WERI-Rb-1 (cell line): ENCODE results near the gene SPATA13.

Source experiments
- DNase-seq: peaks from one replicate; pipeline ENCODE4 v3.0.0-alpha.2; 2020
- H3K27ac ChIP-seq: fragments of 250-450 bp; sonication (Bioruptor Pico); 2 replicates; pipeline ENCODE4 v1.5.1; 2020; ENCODE audit warnings: mild to moderate bottlenecking, moderate library complexity
- H3K27me3 ChIP-seq: fragments of 250-450 bp; sonication (Bioruptor Pico); 2 replicates; pipeline ENCODE4 v1.5.1; 2021; ENCODE audit warnings: mild to moderate bottlenecking, low read depth, moderate library complexity; ENCODE audit not compliant: insufficient read depth, severe bottlenecking
- H3K36me3 ChIP-seq: fragments of 250-450 bp; sonication (Bioruptor Pico); 2 replicates; pipeline ENCODE4 v1.5.1; 2020; ENCODE audit warnings: mild to moderate bottlenecking, moderate library complexity
- H3K4me3 ChIP-seq: 2 replicates; pipeline ENCODE4 v1.5.1; 2011; ENCODE audit warnings: low read depth, mild to moderate bottlenecking, control low read depth, low read length
- H3K9me3 ChIP-seq: fragments of 250-450 bp; sonication (Bioruptor Pico); 2 replicates; pipeline ENCODE4 v1.5.1; 2021; ENCODE audit warnings: mild to moderate bottlenecking, moderate library complexity; ENCODE audit not compliant: severe bottlenecking
- CTCF ChIP-seq: IDR thresholded peaks from 2 replicates; pipeline ENCODE4 v1.5.1; 2011; ENCODE audit warnings: low read depth, mild to moderate bottlenecking, control low read depth, inconsistent platforms, low read length

SPATA13 gene

DNA sequence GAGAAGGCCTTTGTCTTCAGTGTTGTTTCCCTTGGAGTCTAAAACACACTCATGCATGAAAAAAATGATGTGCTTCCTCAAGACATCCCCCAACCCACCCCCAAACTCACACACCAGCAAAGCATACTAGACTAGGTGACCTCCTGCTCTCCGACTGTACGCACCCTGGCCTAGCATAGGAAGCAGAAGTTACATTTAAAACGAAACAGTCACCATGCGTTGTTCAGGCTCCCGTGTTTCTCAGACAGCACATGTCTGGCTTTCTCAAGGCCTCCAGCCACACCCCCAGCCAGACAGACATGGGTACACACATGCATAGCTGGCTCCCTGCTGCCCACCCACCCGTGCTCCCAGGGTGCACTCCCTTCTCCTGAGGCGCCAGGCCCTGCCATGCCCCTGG lies 120.2 kb downstream of the SPATA13 start:
- TF ChIP-seq CTCF: no peak
- H3K27ac ChIP-seq: no peak overlapping the region
- no peak for DNase-seq
- H3K9me3 ChIP-seq: no peaks in the 10 kb centered on the region
- H3K4me3 ChIP-seq: no peak overlapping the region
- peaks cover 4% of the 10 kb centered on the region; the same call in 1 of the 2 replicates for H3K36me3 ChIP-seq
- peaks cover 3% of the 10 kb centered on the region for H3K27me3 ChIP-seq

DNA sequence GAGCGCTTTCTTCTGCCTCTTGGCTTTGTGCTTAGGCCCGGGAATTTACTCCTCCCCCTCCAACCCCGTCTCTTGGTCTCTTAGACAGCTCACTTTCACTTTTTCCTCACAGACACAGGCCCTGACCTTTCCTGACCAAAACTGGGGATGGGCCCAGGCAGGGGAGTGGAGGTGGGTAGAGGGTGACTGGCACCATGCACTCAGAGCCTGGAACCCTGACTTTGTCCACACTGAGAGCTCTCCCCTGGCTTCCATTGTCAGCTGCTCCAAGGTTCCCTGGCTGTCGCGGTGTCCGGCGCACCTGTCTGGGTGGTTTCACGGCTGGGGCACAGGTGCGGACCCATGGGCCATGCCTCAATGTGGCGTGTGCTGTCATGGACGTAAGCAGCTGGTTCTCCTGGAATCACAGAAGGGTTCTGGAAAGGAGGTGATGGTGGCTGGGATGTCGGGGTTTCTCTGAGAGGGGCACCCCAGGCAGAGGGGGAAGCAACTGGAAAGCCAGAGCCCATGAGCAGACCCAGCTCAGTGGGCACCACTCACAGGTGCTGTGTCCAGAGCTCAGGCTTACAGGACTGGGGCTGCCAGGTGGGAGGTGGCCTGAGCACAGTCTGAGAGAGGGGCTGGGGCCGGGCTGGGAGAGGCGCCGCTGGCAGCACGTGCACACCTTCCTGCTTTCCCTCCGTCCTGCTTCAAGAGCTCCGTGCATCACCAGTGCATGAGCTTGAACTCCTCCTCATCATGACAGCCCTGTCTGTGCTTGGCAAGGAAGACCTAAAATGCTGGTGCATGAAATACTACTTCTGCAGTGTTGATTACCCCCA lies 120.9 kb downstream of the SPATA13 start:
- no peak overlapping the region for H3K4me3 ChIP-seq
- no peak overlapping the region for H3K27ac ChIP-seq
- H3K9me3 ChIP-seq: no peaks in the 10 kb centered on the region
- TF ChIP-seq CTCF: no peak
- DNase-seq: no peak
- peaks cover 3% of the 10 kb centered on the region for H3K27me3 ChIP-seq
- H3K36me3 ChIP-seq: peaks cover 8% of the 10 kb centered on the region

DNA sequence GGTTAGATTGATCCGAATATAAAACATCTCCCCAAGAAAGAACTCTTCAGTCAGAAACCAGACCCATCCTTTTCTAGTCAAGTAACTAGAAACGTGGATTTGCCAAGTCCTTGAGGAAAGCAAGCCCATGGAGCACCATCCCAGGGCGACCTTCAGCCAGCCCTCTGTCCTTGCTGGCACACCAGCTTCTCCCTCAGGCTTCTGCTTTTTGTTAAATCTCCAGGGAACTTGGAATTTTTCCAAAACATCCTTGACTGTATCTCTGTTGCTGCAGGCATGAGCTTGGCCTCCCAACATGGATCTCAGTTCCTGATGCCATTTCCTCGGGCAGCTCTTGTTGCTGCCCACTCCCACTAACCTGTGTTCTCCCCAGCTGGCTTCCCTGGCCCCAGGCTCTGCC lies 121.7 kb downstream of the SPATA13 start:
- peaks cover 3% of the 10 kb centered on the region for H3K27me3 ChIP-seq
- DNase-seq: no peak
- no peak overlapping the region for H3K4me3 ChIP-seq
- H3K9me3 ChIP-seq: no peaks in the 10 kb centered on the region
- H3K36me3 ChIP-seq: peaks cover 10% of the 10 kb centered on the region
- TF ChIP-seq CTCF: no peak
- no peak overlapping the region for H3K27ac ChIP-seq

DNA sequence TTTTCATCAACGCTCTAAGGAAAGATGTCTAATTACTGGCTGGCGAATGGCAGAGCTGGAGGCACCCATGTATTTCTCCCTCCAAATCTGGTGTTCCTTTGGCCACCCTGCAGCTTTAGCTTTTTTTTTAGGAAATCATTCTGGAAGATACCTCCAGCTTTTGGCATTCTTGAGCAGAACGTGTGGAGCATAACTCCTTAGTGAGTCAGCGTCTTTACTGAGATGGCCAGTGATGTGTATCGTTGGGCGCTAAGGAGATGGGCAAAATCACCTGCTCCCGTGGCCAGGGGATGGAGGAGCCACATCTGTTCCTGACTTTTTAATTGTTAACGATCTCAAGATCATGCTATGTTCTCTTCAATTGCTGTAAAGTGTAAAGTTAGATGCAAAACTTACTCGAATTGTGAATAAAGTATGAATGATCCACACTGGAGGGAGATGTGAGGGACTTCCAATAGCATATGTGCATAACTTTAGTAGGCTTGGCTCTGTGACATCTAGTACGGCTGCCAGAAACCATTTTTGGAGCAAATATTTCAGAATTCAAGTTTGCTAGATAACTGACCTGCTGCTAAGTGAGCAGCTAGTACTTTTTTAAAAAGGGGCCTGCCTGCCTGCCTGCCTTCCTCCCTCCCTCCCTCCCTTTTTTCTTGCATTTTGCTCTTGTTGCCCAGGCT lies 124.5 kb downstream of the SPATA13 start:
- DNase-seq: no peak
- H3K36me3 ChIP-seq: peaks cover 18% of the 10 kb centered on the region
- TF ChIP-seq CTCF: no peak
- H3K27ac ChIP-seq: no peak overlapping the region
- H3K27me3 ChIP-seq: peaks cover 2% of the 10 kb centered on the region
- H3K9me3 ChIP-seq: no peaks in the 10 kb centered on the region
- H3K4me3 ChIP-seq: no peak overlapping the region

DNA sequence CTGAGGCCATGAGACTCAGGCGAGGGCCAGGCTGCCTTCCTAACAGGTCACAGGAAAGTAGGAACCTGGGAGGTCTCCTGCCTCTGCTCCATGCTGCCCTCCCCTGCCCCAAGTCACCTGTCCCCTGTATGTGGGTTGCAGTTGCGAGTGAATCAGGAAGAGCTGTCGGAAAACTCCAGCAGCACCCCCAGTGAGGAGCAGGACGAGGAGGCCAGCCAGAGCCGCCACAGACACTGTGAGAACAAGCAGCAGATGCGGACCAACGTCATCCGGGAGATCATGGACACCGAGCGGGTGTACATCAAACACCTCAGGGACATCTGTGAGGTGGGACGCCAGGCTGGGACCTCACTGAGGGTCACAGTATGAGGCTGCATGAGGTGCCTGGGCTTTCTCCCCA lies 126.1 kb downstream of the SPATA13 start:
- H3K4me3 ChIP-seq: no peak overlapping the region
- no peak for DNase-seq
- peaks cover 25% of the 10 kb centered on the region for H3K36me3 ChIP-seq
- no peaks in the 10 kb centered on the region for H3K27me3 ChIP-seq
- TF ChIP-seq CTCF: no peak
- no peak overlapping the region for H3K27ac ChIP-seq
- H3K9me3 ChIP-seq: no peaks in the 10 kb centered on the region
